Activated effector memory CD4-positive, alpha-beta T cell treated with anti-CD3 and anti-CD28 coated beads, Interleukin-2, amount 50 U/mL, for 16 hours (primary cell): Measurements from ENCODE around the gene HPS4.

Experiments
- DNase-seq: peaks from one replicate; pipeline ENCODE4 v3.0.0-alpha.2; 2020

The HPS4 gene

GRCh38 chr22:26463101-26463661, 20.4 kb downstream of the HPS4 start:
- no peak for DNase-seq

- no peak for DNase-seq
Measured at GRCh38 chr22:26462641-26463040, 20.9 kb downstream of the HPS4 start.

- DNase-seq, result no peak
Measured at GRCh38 chr22:26462051-26462450, 21.5 kb downstream of the HPS4 start.

DNA sequence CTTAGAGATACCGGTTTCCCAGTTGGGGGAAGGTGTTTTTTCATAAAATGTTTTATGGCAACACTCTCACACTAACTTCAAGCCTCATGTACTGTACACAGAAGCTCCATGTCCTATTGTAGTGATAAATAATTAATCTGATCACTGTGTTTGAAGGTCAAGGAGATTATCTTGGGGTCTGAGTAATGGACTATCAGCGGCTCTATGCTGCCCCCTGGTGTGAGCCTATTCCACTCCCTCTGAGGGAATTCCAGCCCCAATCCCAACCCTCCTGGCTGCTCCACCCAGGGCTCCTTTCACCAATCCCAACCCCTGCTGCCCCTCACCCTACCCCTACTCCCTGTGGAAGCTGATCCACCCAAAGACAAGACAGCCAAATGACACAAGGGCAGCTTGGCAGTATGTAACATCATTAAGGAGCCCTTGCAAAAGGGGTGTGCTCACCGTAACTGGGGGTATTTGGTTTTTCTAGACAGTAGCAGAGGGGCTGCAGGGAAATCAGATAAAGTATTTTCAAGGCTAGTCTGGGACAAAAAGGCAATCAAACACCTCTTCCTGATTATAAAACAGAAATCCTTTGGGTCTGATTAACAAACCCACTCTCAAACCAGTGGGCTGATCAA, 22.3 kb downstream of the HPS4 start:
- DNase-seq, result peak; percentile 80

DNA sequence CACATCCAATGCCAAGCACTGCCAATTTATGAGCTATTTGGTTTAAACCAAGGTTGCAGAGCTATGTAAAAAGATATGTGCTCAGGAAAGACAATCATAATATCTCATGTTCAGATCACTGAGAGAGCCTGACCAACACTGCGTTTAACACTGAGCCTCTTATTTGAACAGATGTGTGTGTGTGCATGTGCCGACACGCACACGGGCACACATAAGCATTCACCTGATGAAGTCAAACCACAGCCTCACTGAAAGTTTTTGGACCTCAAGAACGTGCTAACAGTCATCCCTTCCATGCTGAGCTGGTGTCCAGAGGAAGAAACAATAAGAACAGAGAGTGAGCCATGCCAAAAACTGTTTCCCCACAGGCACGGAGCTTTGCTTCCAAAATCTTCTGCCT, 23.4 kb downstream of the HPS4 start:
- DNase-seq, result no peak

- DNase-seq, result no peak
Measured at GRCh38 chr22:26457661-26458272, 25.8 kb downstream of the HPS4 start.

DNA sequence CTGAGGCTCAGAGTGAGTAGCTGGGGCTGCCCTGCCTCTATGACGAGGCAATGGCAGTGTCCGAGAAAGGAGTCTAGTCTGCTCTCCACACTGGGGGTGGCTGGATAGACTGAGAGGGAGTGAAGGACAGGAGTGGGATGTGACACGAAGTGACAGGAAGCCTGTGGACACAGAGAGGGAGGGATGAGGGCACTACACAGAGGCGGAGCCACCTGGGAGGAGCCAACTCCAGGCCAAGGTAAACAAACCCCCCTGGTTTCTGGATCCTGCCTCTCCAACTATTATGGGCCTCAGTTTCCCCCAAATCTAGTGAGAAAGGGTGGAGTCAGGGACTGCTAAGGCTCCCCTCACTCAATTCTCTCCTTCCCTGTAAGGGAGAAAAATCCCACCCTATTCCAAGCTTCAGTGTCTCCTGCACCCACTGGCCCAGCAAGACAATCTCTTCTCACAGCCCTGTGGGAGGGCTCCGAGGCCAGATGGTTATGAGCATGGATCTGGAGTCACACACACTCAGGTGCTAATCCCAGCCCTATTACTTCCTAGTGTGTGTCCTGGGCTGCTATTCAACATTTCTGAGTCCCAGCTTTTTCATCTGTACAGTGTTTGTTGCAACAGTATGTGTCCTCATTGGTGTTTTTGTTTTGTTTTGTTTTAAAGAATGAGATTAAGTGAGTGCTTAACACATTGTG, 29.6 kb downstream of the HPS4 start:
- DNase-seq, result no peak

- no peak for DNase-seq
Measured at GRCh38 chr22:26453216-26453615, 30.4 kb downstream of the HPS4 start.

GRCh38 chr22:26452236-26453016, 31.2 kb downstream of the HPS4 start:
- DNase-seq, result no peak

DNA sequence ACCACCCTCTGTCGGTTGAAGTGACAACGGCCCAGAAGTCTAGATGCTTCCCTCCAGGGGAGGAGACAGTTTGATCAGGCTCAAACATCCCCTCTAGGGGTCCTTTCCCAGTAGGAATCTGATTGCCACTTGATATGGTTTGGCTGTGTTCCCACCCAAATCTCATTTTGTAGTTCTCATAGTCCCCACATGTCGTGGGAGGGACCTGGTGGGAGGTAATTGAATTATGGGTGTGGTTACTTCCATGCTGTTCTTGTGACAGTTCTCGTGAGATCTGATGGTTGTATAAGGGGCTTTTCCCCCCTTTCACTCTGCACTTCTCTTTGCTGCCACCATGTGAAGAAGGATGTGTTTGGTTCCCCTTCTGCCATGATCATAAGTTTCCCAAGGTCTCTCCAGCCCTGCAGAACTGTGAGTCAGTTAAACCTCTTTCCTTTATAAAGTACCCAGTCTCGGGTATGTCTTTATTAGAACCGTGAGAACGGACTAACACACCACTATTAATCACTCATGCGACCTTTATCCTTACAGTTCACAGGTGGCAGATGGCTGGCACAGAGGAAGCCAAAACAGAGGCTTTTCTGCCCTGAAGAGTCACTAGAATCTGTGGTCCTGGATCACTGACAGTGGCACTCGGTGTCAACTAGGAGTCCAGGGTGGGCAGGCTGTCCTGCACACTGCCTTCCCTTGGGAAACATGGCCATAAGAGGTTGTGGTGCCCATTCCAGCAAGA, 33.0 kb downstream of the HPS4 start:
- DNase-seq, result no peak

DNA sequence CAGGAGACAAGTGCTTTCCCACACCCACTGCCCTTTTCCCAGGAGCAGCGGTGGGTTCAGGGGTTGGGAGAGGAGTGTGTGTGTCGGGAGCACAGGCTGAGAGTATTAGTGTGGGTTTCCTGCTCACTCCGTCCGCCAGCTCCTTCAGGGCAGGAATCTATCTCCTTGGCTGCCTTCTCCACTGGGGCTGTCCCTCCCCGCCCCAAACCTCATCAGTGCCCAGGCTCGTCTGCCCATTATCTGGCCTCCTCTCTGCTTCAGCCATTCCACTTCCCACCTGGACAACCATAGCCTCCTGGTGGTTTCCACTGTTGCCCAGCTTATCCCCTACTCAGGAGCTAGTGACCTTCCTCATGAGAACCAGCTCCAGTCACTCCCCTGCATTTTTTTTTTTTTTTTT, 34.6 kb downstream of the HPS4 start:
- DNase-seq, result no peak

GRCh38 chr22:26448334-26448733, 35.2 kb downstream of the HPS4 start:
- no peak for DNase-seq

- DNase-seq, result no peak
Measured at GRCh38 chr22:26447584-26448329, 35.8 kb downstream of the HPS4 start.

DNA sequence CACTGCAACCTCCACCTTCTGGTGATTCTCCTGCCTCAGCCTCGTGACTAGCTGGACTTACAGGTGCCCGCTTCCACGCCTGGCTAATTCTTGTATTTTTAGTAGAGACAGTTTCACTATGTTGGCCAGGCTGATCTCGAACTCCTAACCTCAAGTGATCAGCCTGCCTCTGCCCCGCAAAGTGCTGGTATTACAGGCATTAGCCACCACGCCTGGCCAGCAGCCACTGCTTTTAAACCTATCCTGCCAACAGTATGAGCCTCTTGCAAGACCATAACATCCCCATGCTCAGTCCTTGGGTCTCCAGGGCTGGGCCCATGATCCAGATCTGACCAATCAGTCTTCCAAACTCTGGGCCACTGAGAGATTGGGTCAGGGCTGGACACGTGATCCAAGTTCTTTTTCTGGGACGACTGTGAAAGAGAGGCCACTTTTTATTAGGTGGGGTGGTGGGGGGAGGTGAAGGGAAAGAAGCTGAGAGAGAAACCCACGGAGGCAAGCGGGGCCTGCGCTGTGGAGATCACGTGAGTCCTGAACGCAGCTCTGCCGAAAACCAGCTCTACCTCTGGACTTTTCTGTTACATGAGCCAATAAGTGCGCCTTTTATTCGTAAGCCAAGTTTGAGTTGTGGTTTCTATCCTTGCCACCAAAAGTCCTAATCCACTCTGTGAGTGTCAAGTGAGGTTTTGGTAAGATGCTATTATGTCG, 36.6 kb downstream of the HPS4 start:
- no peak for DNase-seq

- DNase-seq, result no peak
Measured at GRCh38 chr22:26445577-26446275, 37.9 kb downstream of the HPS4 start.

GRCh38 chr22:26444777-26445176, 38.8 kb downstream of the HPS4 start:
- DNase-seq, result no peak

DNA sequence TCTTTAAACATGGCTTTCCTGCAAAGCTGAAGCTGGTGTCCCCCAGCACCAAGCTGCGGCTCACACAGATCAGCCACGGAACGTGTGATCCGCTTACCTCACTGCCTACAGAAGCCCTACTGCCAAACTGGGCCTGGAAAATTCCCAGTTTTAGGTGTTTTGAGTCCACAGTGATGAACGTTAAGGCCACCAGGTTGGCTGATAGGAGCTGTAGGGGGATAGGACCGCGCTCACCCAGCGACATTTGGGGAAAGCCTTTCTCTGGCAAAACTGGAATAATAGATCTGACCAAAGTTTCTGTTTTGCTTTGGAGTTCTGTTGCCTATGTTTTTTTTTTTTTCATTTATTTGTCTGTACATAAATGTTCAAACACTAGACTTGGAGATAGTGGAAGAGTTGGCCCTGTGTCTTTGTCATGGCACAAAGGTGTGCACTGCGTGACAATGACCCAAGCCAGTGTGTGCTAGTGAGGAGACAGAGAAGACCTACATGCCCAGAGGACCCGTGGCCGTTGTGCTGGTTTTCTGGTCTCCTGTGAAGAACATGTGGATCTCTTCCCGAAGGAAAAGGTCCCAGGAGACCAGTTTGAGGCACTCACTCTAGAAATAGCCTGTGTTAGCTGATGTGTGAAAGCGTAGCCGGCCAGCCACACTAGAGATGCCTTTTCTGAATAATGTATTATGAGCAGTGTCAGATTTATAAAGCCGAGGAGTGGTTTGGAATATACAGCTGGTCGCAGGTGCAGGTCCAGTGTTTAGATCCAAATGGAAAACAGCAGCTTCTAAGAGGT, 39.5 kb downstream of the HPS4 start:
- DNase-seq, result no peak

DNA sequence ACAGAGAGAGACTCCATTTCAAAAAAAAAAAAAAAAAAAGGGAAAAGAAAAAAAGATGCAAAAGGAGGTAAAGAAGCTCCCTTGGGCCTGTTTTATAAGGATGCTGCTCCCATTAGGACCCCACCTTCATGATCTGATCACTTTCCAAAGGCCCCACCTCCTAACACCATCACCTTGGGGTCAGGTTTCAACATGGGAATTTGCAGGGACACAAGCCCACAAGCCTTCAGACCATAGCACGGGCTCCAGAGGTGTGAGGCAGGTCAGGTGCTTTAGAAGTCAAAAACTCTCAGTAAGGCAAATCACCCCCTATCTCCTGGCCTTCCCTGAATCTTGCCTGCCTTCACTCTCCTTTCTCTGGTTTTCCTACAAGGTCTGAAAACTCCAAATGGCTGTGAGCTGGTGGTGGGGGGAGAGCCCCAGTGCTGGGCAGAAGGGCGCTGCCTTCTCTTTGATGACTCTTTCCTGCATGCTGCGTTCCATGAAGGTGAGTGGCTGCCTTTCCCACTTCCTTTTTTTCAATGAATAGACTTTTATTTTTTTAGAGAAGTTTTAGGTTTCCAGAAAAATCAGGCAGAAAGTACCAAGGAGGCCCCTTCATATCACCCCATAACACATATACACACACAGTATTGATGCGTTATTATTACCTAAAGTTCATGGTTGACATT, 41.4 kb downstream of the HPS4 start:
- no peak for DNase-seq

GRCh38 chr22:26439559-26439958, 44.0 kb downstream of the HPS4 start:
- DNase-seq, result no peak
